GM19193 (cell line): ENCODE results near the gene FOXO1.

ENCODE experiments used
- POLR2A ChIP-seq: IDR thresholded peaks from 4 replicates; pipeline ENCODE4 v1.6.1; 2011; ENCODE audit not compliant: insufficient read depth, insufficient read length; ENCODE audit errors: extremely low read depth

FOXO1 gene

GRCh38 chr13:40653527-40654318 lies 12.7 kb downstream of the FOXO1 start:
- no peak for TF ChIP-seq POLR2A

DNA sequence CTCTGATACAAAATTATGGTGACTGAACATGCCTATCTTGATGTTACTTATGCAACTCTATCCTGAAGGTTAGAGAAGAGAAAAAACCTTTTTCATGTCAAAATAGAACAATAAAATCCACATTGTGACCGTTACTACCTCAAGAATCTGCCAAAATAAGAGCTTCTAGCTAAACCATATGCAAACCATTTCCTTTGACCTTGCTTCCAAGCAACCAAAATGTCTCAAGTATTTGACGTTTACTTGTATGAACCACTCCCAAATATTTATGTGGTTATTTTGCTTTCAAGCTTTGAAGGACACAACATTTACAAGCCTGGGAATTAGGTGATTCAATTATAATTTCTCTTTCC lies 13.9 kb downstream of the FOXO1 start:
- TF ChIP-seq POLR2A: no peak

DNA sequence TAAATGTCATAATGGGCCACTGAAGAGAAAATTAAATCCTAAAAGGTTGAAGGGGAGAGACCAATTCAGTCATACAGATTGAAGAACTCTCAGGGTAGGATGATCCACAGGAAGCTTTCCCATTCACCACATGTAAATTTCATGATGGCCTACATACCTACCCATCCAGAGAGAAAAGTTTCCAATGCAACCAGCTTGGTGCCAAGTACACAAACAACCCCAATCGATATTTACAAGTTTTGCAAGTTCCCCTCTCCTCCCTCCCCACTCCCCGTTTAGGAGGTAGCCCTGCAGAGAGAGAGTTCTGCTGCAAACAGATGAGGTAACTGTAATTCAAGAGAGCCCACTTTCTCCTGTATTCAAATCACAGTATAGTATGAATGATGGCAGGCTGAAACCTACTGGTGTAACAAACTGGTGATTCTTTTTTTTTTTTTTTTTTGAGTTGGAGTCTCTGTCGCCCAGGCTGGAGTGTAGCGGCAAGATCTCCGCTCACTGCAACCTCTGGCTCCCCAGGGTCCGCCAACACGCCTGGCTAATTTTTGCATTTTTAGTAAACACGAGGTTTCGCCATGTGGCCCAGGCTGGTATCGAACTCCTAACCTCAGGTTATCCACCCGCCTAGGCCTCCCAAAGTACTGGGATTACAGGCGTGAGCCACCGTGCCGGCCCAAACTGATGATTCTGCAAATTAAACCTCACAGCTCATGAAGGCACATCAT lies 14.4 kb downstream of the FOXO1 start:
- no peak for TF ChIP-seq POLR2A

DNA sequence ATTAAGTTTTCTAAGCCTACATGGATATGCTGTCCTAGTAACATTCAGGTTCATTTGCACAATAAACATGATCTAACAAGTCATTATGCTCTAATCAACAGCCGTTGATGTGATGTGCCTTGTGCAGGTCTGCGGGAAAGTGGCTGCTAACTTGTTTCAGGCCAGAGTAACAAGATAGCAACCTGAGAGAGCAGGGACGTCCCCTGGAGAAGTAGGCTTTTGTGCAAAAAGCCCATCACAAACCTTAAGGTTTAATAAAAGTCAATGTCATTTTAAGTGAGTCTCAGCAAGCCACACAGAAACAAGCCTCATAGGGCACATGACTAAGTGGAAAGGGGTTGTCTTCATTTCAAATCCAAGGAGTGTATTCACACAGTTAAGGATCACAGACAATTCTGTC lies 17.6 kb downstream of the FOXO1 start:
- no peak for TF ChIP-seq POLR2A

DNA sequence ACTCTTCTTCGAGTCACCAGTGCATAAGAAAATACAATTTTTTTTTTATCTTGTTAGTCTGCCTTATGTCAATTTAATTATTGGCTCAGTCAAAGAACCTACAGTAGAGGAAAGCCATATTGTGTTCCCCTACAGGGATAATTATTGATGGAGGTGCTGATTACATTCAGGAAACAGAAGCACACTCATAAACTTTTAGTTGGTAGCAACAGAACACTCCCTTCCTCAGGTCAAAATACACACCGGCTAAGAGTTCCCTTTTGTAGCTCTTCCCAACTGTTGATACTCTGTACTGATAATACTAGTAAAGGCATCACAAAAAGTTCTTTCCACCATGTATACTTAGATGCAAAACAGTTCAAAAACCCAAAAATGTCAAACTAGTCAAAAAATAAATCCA lies 18.4 kb downstream of the FOXO1 start:
- no peak for TF ChIP-seq POLR2A

DNA sequence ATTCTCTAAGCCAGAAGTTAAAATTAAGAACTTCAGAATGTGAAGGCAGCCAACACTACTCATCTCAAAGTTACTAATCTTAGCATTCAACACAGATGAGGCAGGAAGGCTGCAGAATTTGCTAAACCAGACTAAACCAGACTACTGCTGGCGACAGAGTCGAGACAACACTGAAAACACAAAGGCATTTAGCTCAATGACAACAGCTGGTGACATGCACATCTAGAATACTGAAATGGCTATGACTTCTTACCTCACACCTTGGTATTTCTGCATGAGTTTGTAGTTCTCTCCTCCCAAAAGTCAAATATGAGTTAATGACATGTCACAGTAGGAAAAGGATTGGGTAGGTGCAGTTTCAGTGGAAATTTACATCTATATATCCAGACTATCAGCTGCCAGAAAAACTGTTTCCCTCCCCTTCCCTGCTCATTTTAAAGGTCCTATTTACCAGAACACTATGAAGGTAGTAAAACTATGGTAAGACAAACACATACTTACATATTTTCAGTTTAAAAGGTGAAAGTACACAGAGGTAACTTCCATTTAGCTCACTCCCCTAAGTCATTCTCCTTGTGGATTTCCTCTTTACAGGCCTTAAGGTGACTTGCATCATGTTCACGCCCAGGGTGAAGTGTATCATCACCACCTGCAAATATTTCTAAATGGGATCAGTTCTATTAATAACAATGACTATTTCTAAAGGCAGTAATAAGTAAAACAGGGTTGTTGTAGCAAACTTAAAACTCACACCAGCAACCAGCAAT lies 21.4 kb downstream of the FOXO1 start:
- TF ChIP-seq POLR2A: no peak

DNA sequence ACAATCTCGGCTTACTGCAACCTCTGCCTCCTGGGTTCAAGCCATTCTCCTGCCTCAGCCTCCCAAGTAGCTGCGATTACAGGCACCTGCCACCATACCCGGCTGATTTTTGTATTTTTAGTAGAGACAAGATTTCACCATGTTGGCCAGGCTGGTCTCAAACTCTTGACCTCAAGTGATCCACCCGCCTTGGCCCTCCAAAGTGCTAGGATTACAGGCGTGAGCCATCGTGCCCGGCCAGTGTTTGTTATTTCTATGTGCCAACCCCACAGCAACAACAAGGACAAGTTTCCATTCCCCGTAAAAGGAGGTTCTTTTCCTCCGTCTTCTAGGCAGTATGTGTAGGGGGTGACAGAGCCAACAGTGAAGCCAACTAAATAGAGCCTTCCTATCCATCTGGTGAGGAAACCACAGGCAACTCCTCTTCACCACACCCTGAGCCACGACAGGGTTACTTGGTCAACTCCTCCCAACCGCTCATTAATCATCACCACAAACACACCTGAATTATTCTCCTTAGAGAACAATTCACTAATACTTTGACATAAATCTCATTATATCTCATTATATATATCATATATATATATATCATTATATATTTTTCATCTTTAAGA lies 25.5 kb downstream of the FOXO1 start:
- no peak for TF ChIP-seq POLR2A

DNA sequence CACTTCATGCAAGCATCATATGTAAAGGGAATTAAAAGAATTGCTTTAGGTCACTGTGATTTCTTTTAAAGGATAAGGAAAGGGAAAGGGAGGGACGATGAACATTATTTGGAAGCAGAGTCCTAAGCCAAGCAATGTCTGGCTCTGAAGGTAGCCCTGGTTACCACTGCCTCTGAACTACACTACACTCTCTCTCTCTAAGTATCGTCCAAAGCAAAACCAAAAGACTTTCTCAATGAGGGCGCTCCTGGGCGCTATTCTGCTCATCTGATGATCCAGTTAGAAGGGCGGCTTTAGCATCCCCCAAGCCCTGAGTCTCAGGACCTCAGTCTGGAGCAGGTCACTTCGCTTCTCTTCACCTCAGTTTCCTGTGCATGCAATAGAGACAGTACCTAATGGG lies 26.2 kb downstream of the FOXO1 start:
- TF ChIP-seq POLR2A: no peak

DNA sequence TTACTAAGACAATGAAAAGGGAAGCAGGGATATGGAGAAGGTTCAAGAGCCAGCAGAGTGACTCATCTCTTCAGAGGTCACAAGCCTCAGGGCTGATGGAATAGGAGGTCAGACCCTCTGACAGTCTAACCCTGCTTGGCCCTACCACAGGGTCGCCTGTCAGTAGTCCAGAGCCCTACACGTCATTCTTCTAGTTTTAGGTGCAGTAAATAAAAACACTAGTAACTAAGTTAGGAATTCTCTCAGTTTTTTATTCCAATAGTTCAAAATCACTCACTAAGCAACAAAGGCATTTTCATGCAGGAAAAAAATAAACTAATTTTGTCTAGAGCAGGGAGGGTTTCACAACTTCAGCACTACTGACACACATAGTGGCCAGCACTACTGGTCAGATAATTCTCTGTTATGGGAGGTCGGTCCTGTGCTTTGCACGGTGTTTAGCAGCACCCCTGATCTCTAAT lies 27.2 kb downstream of the FOXO1 start:
- no peak for TF ChIP-seq POLR2A

GRCh38 chr13:40637643-40638042 lies 28.8 kb downstream of the FOXO1 start:
- no peak for TF ChIP-seq POLR2A

DNA sequence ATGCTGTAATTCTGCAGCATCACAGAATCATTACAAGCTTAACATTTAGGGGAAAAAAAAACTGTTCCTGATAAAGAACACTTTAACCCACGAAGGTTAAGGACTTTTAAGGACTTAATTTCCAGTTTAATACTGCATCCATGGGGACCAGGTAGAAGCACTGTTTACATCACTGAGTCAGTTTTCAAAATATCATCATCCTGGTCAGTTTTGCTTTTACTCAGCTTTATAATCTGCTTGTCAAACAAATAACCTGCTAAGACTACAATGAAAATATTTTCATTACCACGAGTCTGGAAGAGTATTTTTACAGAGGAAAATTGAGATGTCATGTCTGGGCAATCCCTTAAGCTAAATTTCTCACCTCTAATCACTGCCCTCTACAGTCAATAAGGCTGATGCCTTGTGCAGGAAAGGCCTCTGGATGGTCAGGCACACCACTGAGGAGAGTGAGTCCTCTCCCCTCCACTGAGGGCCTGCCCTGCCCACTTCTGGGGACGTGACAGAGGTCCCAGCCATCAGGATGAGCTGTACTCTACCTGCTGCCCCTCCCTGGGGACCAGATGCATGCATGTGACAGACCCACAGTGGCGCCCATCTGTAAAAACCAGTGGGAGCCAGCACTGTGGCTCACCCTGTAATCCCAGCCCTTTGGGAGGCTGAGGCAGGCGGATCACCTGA lies 31.0 kb downstream of the FOXO1 start:
- TF ChIP-seq POLR2A: no peak

DNA sequence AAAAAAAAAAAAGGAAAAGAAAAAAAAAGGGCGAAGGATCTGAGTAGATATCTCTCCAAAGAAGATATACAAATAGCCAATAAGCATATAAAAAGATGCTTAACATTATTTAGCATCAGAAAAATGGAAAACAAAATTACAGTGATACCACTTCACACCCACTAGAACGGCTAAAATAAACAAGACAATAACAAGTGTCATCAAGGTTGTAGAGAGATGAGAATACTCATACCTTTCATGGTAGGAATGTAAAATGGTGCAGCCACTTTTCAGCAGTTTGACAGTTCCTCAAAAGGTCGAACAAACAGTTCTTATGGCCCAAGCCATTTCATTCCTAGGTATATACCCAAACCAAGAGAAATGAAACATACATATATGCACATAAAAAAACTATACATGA lies 33.5 kb downstream of the FOXO1 start:
- TF ChIP-seq POLR2A: no peak

DNA sequence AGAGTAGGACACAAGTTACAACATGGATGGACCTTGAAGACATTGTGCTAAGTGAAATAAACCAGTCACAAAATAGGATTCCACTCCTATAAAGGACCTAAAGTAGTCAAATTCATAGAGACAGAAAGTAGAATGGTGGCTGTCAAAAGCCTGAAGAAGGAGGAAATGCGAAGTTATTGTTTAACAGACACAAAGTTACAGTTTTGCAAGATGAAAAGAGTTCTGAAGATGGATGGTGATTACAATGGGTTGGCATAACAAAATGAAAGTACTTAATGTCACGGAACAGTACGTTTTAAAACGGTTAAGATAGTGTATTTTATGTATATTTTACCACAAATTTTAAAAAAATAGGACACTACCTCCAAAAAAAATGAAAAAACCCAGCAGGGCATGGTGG lies 34.8 kb downstream of the FOXO1 start:
- TF ChIP-seq POLR2A: no peak

GRCh38 chr13:40629678-40630384 lies 36.6 kb downstream of the FOXO1 start:
- TF ChIP-seq POLR2A: no peak
